Endothelial cell of umbilical vein (primary cell): ENCODE results near the gene FGD3. TPM values are rescaled to one million over a fixed set of nuclear protein-coding genes. Genes with fewer than 3 reads are reported as not detected.

Source experiments
- BruUV-seq: library from RNA; stranded (reverse); fragments of 400-500 nt; replicated peaks from 2 replicates; lab custom pipeline; 2021; lab: Mats Ljungman, UMichigan
- CTCF ChIA-PET: fragments of 300-600, 350-600 bp; sonication (Branson Sonifier 250); formaldehyde crosslinking; loops from one replicate; lab custom pipeline; 2021; ENCODE audit warnings: antibody characterized with exemption, inconsistent platforms; lab: Charles Lee
- POLR2A ChIA-PET: fragments of 300-600, 350-600 bp; sonication (Branson Sonifier 250); formaldehyde crosslinking; loops from one replicate; lab custom pipeline; 2021; ENCODE audit warnings: antibody characterized with exemption, inconsistent platforms; lab: Charles Lee
- DNase-seq: peaks from one replicate; pipeline ENCODE4 v3.0.0-alpha.2; 2011; ENCODE audit warnings: low read depth, low spot score
- FAIRE-seq: peaks from 2 replicates; lab custom pipeline; 2011; peaks lifted over from hg19 to GRCh38; lab: Jason Lieb, UNC
- H2AFZ ChIP-seq: 2 replicates; pipeline ENCODE4 v1.6.0; 2012; ENCODE audit warnings: low read depth, low read length, control low read depth, inconsistent platforms
- H3K27ac ChIP-seq: 2 replicates; pipeline ENCODE4 v1.5.1; 2011; ENCODE audit warnings: low read depth, mild to moderate bottlenecking, control low read depth, low read length, moderate library complexity; ENCODE audit not compliant: insufficient read depth
- H3K27me3 ChIP-seq, 2 experiments: 2 replicates each; pipeline versions ENCODE4 v1.6.0 to v1.6.1; 2011; ENCODE audit warnings: low read length in 2 of 2, mixed read lengths in 1 of 2; ENCODE audit not compliant: control insufficient read depth in 2 of 2, insufficient read depth in 2 of 2
- H3K36me3 ChIP-seq, 2 experiments: 2 replicates in 1 of 2; 3 replicates in 1 of 2; pipeline ENCODE4 v1.5.1; 2011; ENCODE audit warnings: low read length in 2 of 2, mild to moderate bottlenecking in 1 of 2, moderate library complexity in 1 of 2; ENCODE audit not compliant: control insufficient read depth in 2 of 2, insufficient read depth in 2 of 2; ENCODE audit errors: extremely low read depth in 1 of 2
- H3K4me1 ChIP-seq: 3 replicates; pipeline ENCODE4 v1.5.1; 2011; ENCODE audit warnings: mild to moderate bottlenecking, low read length; ENCODE audit not compliant: control insufficient read depth, insufficient read depth; ENCODE audit errors: extremely low read depth
- H3K4me2 ChIP-seq: 2 replicates; pipeline ENCODE4 v1.6.1; 2011; ENCODE audit warnings: low read length, control low read depth, mixed read lengths; ENCODE audit not compliant: insufficient read depth
- H3K4me3 ChIP-seq, 3 experiments: fragments of 200-600 bp in 1 of 3; sonication (generic), shearing (Covaris generic) in 1 of 3; replicated peaks in 1 of 3; 2 replicates each; pipeline ENCODE4 v1.5.1; 2011 to 2016; ENCODE audit warnings: control low read depth in 3 of 3, low read length in 3 of 3, mild to moderate bottlenecking in 2 of 3, inconsistent platforms in 1 of 3, low read depth in 1 of 3, moderate library complexity in 1 of 3; ENCODE audit not compliant: insufficient read depth in 1 of 3
- H3K79me2 ChIP-seq: 2 replicates; pipeline ENCODE4 v1.6.0; 2012; ENCODE audit warnings: low read length, inconsistent platforms; ENCODE audit not compliant: control insufficient read depth, insufficient read depth
- H3K9ac ChIP-seq: replicated peaks from 2 replicates; pipeline ENCODE3; 2011; ENCODE audit warnings: low read length, control low read depth; ENCODE audit not compliant: insufficient read depth; ENCODE audit errors: extremely low read depth
- H3K9me1 ChIP-seq: replicated peaks from 3 replicates; pipeline ENCODE4 v1.6.0; 2011; ENCODE audit warnings: mild to moderate bottlenecking, low read length; ENCODE audit not compliant: control insufficient read depth, insufficient read depth; ENCODE audit errors: extremely low read depth
- H3K9me3 ChIP-seq: replicated peaks from 2 replicates; pipeline ENCODE4 v1.5.1; 2012; ENCODE audit warnings: low read length, inconsistent platforms; ENCODE audit not compliant: control insufficient read depth, insufficient read depth
- H4K20me1 ChIP-seq: replicated peaks from 2 replicates; pipeline ENCODE3; 2011; ENCODE audit warnings: mild to moderate bottlenecking, low read length; ENCODE audit not compliant: control insufficient read depth, insufficient read depth; ENCODE audit errors: extremely low read depth
- EZH2 ChIP-seq: IDR thresholded peaks from 2 replicates; pipeline ENCODE4 v1.6.1; 2012; ENCODE audit warnings: borderline replicate concordance, low read depth, mild to moderate bottlenecking, moderate library complexity, low read length, inconsistent platforms; ENCODE audit not compliant: severe bottlenecking
- FOS ChIP-seq: IDR thresholded peaks from 2 replicates; pipeline ENCODE4 v1.6.1; 2011; ENCODE audit warnings: mild to moderate bottlenecking, low read length, moderate library complexity, borderline replicate concordance; ENCODE audit not compliant: insufficient read depth
- GATA2 ChIP-seq: IDR thresholded peaks from 2 replicates; pipeline ENCODE4 v1.7.0; 2011; ENCODE audit warnings: low read depth, mild to moderate bottlenecking, moderate library complexity, mixed read lengths, low read length; ENCODE audit not compliant: insufficient read length, insufficient read depth
- JUN ChIP-seq: IDR thresholded peaks from 2 replicates; pipeline ENCODE4 v1.6.1; 2011; ENCODE audit warnings: borderline replicate concordance, low read depth; ENCODE audit not compliant: insufficient read length, insufficient read depth
- MYC ChIP-seq: IDR thresholded peaks from one replicate; pipeline ENCODE4 v1.6.1; 2011; ENCODE audit warnings: mild to moderate bottlenecking, low read depth, low read length
- POLR2A ChIP-seq: IDR thresholded peaks from 2 replicates; pipeline ENCODE4 v1.6.1; 2012; ENCODE audit warnings: low read depth, mild to moderate bottlenecking, control low read depth, low read length
- POLR2AphosphoS5 ChIP-seq: IDR thresholded peaks from 2 replicates; pipeline ENCODE4 v1.6.1; 2012; ENCODE audit warnings: low read depth, mild to moderate bottlenecking, control low read depth, low read length, moderate library complexity; ENCODE audit not compliant: insufficient read depth
- dilution Hi-C: fragments of 300-500 bp; cut with MboI; formaldehyde crosslinking; loops from one replicate; pipeline ENCODE4 v1.15.0; 2019; ENCODE audit warnings: low sequenced_read_pairs; ENCODE audit not compliant: extremely low pct_ligation_motif_present
- intact Hi-C: fragments of 100-400 bp; cut with micrococcal nuclease; formaldehyde crosslinking; loops from one replicate; pipeline ENCODE4 v1.10.0; 2022
- polyA plus RNA-seq, 4 experiments: library from polyadenylated mRNA; depleted of rRNA in 3 of 4; stranded (reverse) in 3 of 4; unstranded in 1 of 4; fragments of >200 nt; gene quantifications; 2 replicates each; pipeline versions ENCODE4 v1.2.1 to v1.2.3, GENCODE V29; 2011 to 2012; ENCODE audit warnings: missing spikeins in 1 of 4
- total RNA-seq: library from RNA; stranded (reverse); gene quantifications from 2 replicates; pipeline ENCODE4 v1.2.3, GENCODE V29; 2021
- TF ChIP-seq, protein P1 (sequence below), 2 donors: IDR thresholded peaks; 1 replicate in 1 of 2; 2 replicates in 1 of 2; pipeline ENCODE4 v1.5.1; 2011; ENCODE audit warnings: low read length in 2 of 2, mild to moderate bottlenecking in 2 of 2, moderate library complexity in 2 of 2, control low read depth in 1 of 2, inconsistent platforms in 1 of 2, low read depth in 1 of 2; ENCODE audit not compliant: insufficient read depth in 1 of 2; ENCODE audit errors: extremely low read depth in 1 of 2
- TF ChIP-seq, protein P2 (sequence below): IDR thresholded peaks from 2 replicates; pipeline ENCODE4 v1.6.1; 2011; ENCODE audit not compliant: insufficient read depth, insufficient read length

Gene FGD3
- total and polyA plus RNA-seq, 2 donors (not counting 3 experiments of a cell fraction or from before 2014, with no cell fraction given), result not detected

DNA sequence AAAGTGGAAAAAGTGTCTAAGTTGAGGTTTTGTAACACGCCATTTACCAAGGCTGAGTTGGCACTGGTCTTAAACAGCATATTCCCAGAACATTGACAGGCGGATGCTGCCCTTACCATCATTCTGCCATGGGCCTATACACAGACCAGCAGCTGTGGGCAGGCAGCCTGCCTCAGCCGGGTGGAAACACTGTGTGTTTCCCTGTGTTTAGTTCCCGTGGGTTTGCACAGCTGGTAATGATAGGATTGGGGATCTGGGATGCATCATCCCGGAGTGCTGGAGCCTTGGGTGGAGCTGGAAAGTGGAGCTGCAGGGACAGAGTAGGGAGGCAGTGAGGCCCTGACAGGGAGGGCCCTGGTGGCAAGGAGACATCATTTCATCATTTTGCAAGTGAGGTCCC lies 5.5 kb upstream of the FGD3 start:
- H3K9ac ChIP-seq, result no peak overlapping the region
- H3K27me3 ChIP-seq, result peaks cover 4 to 5% of the 10 kb centered on the region in 2 experiments
- H4K20me1 ChIP-seq, result no peaks in the 10 kb centered on the region
- dilution Hi-C loops, result no loop called here
- H3K9me1 ChIP-seq, result no peaks in the 10 kb centered on the region
- H3K79me2 ChIP-seq, result no peaks in the 10 kb centered on the region
- no peak overlapping the region for H2AFZ ChIP-seq
- CTCF ChIA-PET, result no interaction called here
- no peak overlapping the region for H3K27ac ChIP-seq
- no peak for FAIRE-seq
- TF ChIP-seq GATA2 (no peak), MYC (no peak)
- no peak overlapping the region for H3K4me3 ChIP-seq
- POLR2A ChIA-PET, result no interaction called here
- no TSS peak for BruUV-seq
- H3K9me3 ChIP-seq, result no peaks in the 10 kb centered on the region
- H3K4me1 ChIP-seq, result no peaks in the 10 kb centered on the region
- DNase-seq, result no peak
- intact Hi-C loops, result no loop called here
- no peak overlapping the region for H3K4me2 ChIP-seq
- no peaks in the 10 kb centered on the region for H3K36me3 ChIP-seq

DNA sequence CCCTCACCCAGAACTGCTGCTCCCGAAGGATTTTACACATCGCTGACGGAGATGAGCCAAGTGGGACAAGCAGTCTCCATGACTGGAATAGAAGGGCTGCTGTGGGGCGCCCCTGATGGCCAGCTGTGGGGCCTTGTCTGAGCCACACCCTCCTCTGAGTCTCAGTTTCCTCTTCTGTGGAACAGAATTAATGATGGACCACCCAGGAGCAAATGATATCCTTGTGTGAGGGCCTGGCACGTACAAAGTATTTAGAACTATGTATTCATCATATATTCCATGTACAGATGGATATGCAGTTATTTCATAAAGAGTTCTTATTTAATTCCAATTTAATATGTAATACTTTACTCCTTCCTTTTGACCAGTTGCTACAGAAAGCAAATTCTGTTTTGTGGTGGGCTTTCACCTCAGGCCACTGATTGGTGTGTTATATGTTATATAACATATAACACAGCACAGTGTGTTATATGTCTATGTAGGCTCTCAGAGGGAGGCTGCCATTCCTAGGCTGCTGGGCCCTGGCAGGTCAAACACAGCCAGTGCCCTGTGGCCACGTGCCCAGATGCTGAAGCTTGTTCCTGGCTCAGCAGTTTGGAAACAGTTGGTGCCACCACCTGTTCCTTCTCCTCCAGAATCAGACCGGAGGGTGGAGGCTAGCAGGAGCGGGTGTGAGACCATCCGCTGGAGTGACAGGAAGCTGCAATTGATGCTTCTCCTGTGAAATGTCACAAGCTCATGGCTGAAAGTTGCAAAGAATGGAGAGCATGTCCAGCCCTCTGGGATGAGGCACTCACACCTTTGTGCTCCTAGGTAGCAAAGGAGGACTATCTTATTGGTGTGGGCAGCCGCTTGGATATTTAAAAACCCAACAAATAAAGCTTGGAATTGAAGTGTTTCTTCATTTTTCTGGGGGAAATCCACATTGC lies 4.4 kb upstream of the FGD3 start:
- Histone ChIP-seq H3K4me3 (no peak overlapping the region), H3K4me2 (no peak overlapping the region), H3K9me3 (no peaks in the 10 kb centered on the region), H2AFZ (no peak overlapping the region), H4K20me1 (no peaks in the 10 kb centered on the region), H3K4me1 (no peaks in the 10 kb centered on the region), H3K27me3 (peaks cover 12 to 16% of the 10 kb centered on the region in 2 experiments), H3K79me2 (no peaks in the 10 kb centered on the region), H3K9ac (no peak overlapping the region), H3K27ac (no peak overlapping the region), H3K36me3 (no peaks in the 10 kb centered on the region), H3K9me1 (no peaks in the 10 kb centered on the region)
- dilution Hi-C loops, result no loop called here
- BruUV-seq, result no TSS peak
- POLR2A ChIA-PET, result no interaction called here
- CTCF ChIA-PET, result interaction anchor here (1.1 kb wide), 1 partner anchor 12 kb away, joined by 3 read pairs; no protein-coding TSS in a partner anchor
- FAIRE-seq (no peak), DNase-seq (no peak)
- intact Hi-C loops, result no loop called here
- TF ChIP-seq POLR2AphosphoS5 (no peak), GATA2 (no peak), FOS (no peak), JUN (no peak), EZH2 (no peak), MYC (no peak), POLR2A (no peak)
- TF ChIP-seq, protein P1, sequence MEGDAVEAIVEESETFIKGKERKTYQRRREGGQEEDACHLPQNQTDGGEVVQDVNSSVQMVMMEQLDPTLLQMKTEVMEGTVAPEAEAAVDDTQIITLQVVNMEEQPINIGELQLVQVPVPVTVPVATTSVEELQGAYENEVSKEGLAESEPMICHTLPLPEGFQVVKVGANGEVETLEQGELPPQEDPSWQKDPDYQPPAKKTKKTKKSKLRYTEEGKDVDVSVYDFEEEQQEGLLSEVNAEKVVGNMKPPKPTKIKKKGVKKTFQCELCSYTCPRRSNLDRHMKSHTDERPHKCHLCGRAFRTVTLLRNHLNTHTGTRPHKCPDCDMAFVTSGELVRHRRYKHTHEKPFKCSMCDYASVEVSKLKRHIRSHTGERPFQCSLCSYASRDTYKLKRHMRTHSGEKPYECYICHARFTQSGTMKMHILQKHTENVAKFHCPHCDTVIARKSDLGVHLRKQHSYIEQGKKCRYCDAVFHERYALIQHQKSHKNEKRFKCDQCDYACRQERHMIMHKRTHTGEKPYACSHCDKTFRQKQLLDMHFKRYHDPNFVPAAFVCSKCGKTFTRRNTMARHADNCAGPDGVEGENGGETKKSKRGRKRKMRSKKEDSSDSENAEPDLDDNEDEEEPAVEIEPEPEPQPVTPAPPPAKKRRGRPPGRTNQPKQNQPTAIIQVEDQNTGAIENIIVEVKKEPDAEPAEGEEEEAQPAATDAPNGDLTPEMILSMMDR (IDR thresholded peaks at IDR 0.05; ENCODE audit: extremely low read depth in 1 of 2, insufficient read depth in 1 of 2, low read depth in 1 of 2, low read length in 2 of 2), result no peak
- TF ChIP-seq, protein P2, sequence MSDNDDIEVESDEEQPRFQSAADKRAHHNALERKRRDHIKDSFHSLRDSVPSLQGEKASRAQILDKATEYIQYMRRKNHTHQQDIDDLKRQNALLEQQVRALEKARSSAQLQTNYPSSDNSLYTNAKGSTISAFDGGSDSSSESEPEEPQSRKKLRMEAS, result no peak
